Mucosa of rectum (tissue), 2 donors: ENCODE results near the gene ECE2.

Experiments
- H3K27ac ChIP-seq, 2 donors: one replicate each; pipeline ENCODE4 v1.7.0; 2013; ENCODE audit warnings: inconsistent platforms in 2 of 2, low read depth in 2 of 2, low read length in 2 of 2
- H3K27me3 ChIP-seq, 2 donors: one replicate each; pipeline ENCODE4 v1.7.0; 2013; ENCODE audit warnings: low read length in 2 of 2; ENCODE audit not compliant: control insufficient read depth in 2 of 2, insufficient read depth in 2 of 2
- H3K36me3 ChIP-seq, 2 donors: one replicate each; pipeline ENCODE4 v1.7.0; 2013; ENCODE audit warnings: low read length in 2 of 2; ENCODE audit not compliant: control insufficient read depth in 2 of 2, insufficient read depth in 2 of 2
- H3K4me1 ChIP-seq, 2 donors: one replicate each; pipeline ENCODE4 v1.7.0; 2013; ENCODE audit warnings: low read length in 2 of 2, mild to moderate bottlenecking in 1 of 2; ENCODE audit not compliant: control insufficient read depth in 2 of 2, insufficient read depth in 2 of 2
- H3K4me3 ChIP-seq, 2 donors: one replicate each; pipeline ENCODE4 v1.7.0; 2013; ENCODE audit warnings: low read length in 2 of 2
- H3K9ac ChIP-seq, 2 donors: one replicate each; pipeline ENCODE4 v1.7.0; 2013; ENCODE audit warnings: low read length in 2 of 2, low read depth in 1 of 2, mild to moderate bottlenecking in 1 of 2
- H3K9me3 ChIP-seq, 2 donors: one replicate each; pipeline ENCODE4 v1.7.0; 2013; ENCODE audit warnings: low read length in 2 of 2; ENCODE audit not compliant: control insufficient read depth in 2 of 2
- donor health status: healthy.
- donor health status: Normal muscosa, but diverticular disease.

ECE2 gene

GRCh38 chr3:184272269-184272668 lies 3.6 kb upstream of the ECE2 start:
- no peak overlapping the region for H3K9ac ChIP-seq
- no peak overlapping the region for H3K27ac ChIP-seq
- no peaks in the 10 kb centered on the region for H3K36me3 ChIP-seq
- no peaks in the 10 kb centered on the region for H3K9me3 ChIP-seq
- peaks cover 14 to 18% of the 10 kb centered on the region in 2 donors for H3K27me3 ChIP-seq
- no peaks in the 10 kb centered on the region for H3K4me1 ChIP-seq
- no peak overlapping the region for H3K4me3 ChIP-seq

DNA sequence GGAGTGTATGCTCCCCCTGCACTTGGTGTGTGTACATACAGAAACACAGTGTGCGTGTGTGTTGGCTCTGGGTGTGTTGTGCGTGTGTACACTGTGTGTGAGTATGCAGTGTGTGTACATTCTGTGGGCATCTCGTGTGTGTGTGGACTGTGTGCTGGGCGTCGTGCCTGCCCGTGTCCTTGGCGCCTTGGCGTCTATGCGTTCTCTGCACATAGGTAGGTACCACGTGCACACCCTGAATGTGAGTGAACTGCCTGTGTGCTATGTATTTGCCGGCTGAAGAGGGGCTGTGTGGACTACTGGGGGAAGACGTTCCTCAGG lies 481 bp upstream of the ECE2 start:
- Histone ChIP-seq H3K9me3 (no peaks in the 10 kb centered on the region), H3K4me3 (no peak overlapping the region), H3K4me1 (no peaks in the 10 kb centered on the region), H3K9ac (no peak overlapping the region), H3K27me3 (peaks cover 16 to 21% of the 10 kb centered on the region in 2 donors), H3K36me3 (no peaks in the 10 kb centered on the region), H3K27ac (no peak overlapping the region)

GRCh38 chr3:184277366-184277765 lies 1.5 kb downstream of the ECE2 start:
- Histone ChIP-seq H3K27me3 (peaks cover 16 to 23% of the 10 kb centered on the region in 2 donors), H3K4me3 (no peak overlapping the region), H3K4me1 (no peaks in the 10 kb centered on the region), H3K9me3 (no peaks in the 10 kb centered on the region), H3K36me3 (no peaks in the 10 kb centered on the region), H3K27ac (no peak overlapping the region), H3K9ac (no peak overlapping the region)

DNA sequence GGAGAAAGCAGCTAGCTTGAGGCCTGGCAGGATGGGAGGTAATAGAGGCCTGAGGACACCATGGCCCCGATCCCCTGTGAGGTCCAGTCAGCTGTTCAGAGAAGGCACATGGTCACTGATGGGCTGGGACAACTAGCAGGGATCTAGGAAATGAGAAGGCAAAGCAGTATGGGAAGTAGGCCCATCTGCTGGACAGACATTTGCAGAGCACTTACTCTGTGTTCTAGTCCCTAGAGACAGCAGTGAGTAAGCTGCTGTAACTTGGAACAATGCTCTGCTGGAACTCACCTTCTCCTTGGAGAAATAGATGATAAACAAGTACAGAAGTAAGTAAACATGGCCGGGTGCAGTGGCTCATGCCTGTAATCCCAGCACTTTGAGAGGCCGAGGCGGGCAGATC lies 7.1 kb downstream of the ECE2 start:
- H3K36me3 ChIP-seq = no peaks in the 10 kb centered on the region
- no peak overlapping the region for H3K9ac ChIP-seq

DNA sequence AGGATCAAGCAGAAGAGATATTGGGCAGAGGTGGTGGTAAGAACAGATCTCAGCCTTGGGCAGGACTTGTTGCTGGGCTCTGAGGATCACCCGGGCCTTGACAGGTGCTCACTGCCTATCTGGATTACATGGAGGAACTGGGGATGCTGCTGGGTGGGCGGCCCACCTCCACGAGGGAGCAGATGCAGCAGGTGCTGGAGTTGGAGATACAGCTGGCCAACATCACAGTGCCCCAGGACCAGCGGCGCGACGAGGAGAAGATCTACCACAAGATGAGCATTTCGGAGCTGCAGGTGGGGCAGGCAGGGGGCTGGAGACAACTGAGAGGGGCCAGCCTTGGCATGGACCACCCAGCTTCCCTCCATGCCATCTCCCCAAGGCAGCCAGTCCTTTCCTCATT lies 7.9 kb downstream of the ECE2 start:
- H3K27me3 ChIP-seq = peaks cover 0 to 8% of the 10 kb centered on the region in 2 donors
- no peaks in the 10 kb centered on the region for H3K36me3 ChIP-seq
- H3K27ac ChIP-seq = no peak overlapping the region
- no peak overlapping the region for H3K9ac ChIP-seq
- H3K4me1 ChIP-seq = no peaks in the 10 kb centered on the region
- no peak overlapping the region for H3K4me3 ChIP-seq
- H3K9me3 ChIP-seq = no peaks in the 10 kb centered on the region

More for the DNA sequence above, 7.1 kb downstream of the ECE2 start:
- H3K27ac ChIP-seq = no peak overlapping the region
- no peaks in the 10 kb centered on the region for H3K9me3 ChIP-seq
- H3K4me3 ChIP-seq = no peak overlapping the region
- H3K4me1 ChIP-seq = no peaks in the 10 kb centered on the region
- peaks cover 1 to 8% of the 10 kb centered on the region in 2 donors for H3K27me3 ChIP-seq

- H3K27ac ChIP-seq = no peak overlapping the region
Measured at GRCh38 chr3:184284696-184285095, 8.9 kb downstream of the ECE2 start.

DNA sequence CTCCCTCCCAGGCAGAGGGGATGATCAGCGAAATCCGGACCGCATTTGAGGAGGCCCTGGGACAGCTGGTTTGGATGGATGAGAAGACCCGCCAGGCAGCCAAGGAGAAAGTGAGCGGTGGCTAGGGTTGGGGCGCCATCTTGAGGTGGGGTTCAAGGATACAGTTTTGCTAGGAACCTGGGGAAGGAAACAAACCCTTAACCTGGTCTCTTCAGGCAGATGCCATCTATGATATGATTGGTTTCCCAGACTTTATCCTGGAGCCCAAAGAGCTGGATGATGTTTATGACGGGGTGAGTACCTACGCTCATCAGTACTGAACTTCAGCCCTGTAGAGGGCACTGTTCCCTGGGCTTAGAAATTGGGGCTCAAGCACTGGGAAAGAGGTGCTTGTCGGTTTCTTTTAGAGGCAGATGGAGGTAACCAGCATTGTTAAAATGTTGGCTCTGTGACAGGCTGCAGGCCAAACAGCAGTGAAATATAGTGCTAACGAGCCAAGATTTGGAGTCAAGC lies 13.7 kb downstream of the ECE2 start:
- H3K4me1 ChIP-seq = no peaks in the 10 kb centered on the region
- no peaks in the 10 kb centered on the region for H3K9me3 ChIP-seq
- no peak overlapping the region for H3K27ac ChIP-seq
- no peak overlapping the region for H3K4me3 ChIP-seq
- peaks cover 0 to 6% of the 10 kb centered on the region in 2 donors for H3K27me3 ChIP-seq
- no peak overlapping the region for H3K9ac ChIP-seq
- no peaks in the 10 kb centered on the region for H3K36me3 ChIP-seq

More at GRCh38 chr3:184284696-184285095, 8.9 kb downstream of the ECE2 start:
- Histone ChIP-seq H3K9me3 (no peaks in the 10 kb centered on the region), H3K27me3 (peaks cover 0 to 8% of the 10 kb centered on the region in 2 donors), H3K4me3 (no peak overlapping the region), H3K36me3 (no peaks in the 10 kb centered on the region), H3K9ac (no peak overlapping the region), H3K4me1 (no peaks in the 10 kb centered on the region)

DNA sequence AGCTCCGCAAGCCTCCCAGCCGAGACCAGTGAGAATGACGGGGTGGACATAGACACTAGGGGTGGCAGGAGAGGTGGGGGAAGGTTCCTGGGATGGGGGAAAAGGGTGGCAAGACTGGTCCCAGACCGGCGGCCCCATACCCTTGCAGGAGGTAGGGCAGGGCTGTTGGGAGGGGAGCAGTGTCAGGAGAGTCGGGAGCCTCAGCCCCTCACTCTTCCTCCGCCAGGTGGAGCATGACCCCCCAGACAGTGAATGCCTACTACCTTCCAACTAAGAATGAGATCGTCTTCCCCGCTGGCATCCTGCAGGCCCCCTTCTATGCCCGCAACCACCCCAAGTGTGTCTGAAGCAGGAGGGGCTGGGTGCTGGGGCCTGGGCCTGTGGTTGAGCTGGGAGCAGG lies 14.5 kb downstream of the ECE2 start:
- H3K27ac ChIP-seq = no peak overlapping the region
- H3K4me3 ChIP-seq = no peak overlapping the region
- H3K36me3 ChIP-seq = no peaks in the 10 kb centered on the region
- no peak overlapping the region for H3K9ac ChIP-seq
- H3K9me3 ChIP-seq = no peaks in the 10 kb centered on the region
- no peaks in the 10 kb centered on the region for H3K4me1 ChIP-seq
- peaks cover 0 to 6% of the 10 kb centered on the region in 2 donors for H3K27me3 ChIP-seq

DNA sequence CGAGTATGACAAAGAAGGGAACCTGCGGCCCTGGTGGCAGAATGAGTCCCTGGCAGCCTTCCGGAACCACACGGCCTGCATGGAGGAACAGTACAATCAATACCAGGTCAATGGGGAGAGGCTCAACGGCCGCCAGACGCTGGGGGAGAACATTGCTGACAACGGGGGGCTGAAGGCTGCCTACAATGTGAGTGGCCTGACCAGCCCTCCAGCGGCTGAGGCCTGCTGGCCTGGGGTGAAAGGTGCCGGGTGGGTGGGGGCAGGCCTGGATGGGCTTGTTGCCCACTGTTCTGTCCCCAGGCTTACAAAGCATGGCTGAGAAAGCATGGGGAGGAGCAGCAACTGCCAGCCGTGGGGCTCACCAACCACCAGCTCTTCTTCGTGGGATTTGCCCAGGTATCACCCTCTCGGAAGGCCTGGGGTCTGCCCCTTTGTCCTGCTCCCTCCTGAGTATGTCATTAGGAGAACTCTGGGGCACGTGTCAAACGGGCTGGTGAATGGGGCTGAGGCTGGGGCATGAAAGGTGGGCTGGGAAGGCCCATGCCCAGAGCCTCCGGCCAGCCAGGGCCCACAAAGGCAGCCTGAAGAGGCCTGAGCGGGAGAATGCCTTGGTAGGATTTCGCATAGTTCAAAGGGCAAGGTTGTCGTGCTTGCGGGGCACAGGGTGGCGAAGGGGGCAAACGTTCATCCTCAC lies 15.4 kb downstream of the ECE2 start:
- Histone ChIP-seq H3K27ac (no peak overlapping the region), H3K4me3 (no peak overlapping the region), H3K9me3 (no peaks in the 10 kb centered on the region), H3K9ac (no peak overlapping the region), H3K27me3 (peaks cover 0 to 4% of the 10 kb centered on the region in 2 donors), H3K4me1 (no peaks in the 10 kb centered on the region), H3K36me3 (no peaks in the 10 kb centered on the region)

- no peaks in the 10 kb centered on the region for H3K36me3 ChIP-seq
- no peak overlapping the region for H3K27ac ChIP-seq
- H3K4me3 ChIP-seq = no peak overlapping the region
- no peaks in the 10 kb centered on the region for H3K9me3 ChIP-seq
- peaks cover 0 to 2% of the 10 kb centered on the region in 2 donors for H3K27me3 ChIP-seq
- H3K4me1 ChIP-seq = no peaks in the 10 kb centered on the region
- H3K9ac ChIP-seq = no peak overlapping the region
Measured at GRCh38 chr3:184291738-184292445, 16.1 kb downstream of the ECE2 start.
